ENCODE data around the gene ASMTL.
"Not testable (repeated sequence)": the region's sequence is repeated elsewhere in the genome, so short reads cannot be mapped to it uniquely, and the experiment has no call there.

ASMTL gene

DNA sequence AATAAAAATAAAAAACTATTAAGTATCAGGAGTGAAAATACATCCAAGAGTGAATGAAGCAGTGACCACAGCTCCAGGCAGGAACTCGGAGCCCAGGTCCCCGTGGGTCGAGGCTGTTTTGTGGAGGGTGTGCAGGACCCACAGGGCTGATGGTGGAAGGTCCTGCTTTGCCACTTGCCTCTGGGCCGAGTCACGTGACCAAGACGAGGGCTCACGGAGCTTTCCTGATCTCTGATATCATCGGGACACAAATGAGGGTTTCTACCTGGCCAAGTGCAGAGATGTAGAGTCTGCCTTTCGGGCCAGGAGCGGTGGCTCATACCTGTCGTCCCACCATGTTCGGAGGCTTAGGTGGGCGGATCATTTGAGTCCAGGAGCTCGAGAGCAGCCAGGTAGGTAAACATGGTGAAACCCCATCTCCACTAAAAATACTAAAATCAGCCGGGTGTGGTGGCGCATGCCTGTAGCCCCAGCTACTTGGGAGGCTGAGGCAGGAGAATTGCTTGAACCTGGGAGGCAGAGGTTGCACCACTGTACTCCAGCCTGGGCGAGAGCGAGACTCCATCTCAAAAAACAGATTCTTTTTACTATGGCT is 68.0 kb downstream of the ASMTL start:
- H3K36me3 ChIP-seq (ENCODE audit: control insufficient read depth, insufficient read depth, low read length), result peaks cover 67% of the 10 kb centered on the region
- H3K4me1 ChIP-seq (ENCODE audit: control insufficient read depth, insufficient read depth, low read length, poor library complexity, severe bottlenecking), result peaks cover 12% of the 10 kb centered on the region
- no peak overlapping the region for H3K27ac ChIP-seq (ENCODE audit: low read depth, low read length, severe bottlenecking)
- no peak overlapping the region for H3K4me3 ChIP-seq (ENCODE audit: extremely low read depth, insufficient read depth, low read length, poor library complexity, severe bottlenecking)
- no peaks in the 10 kb centered on the region for H3K9me3 ChIP-seq (ENCODE audit: control insufficient read depth, low read length)
- 94 to 99% methylated on average over 14 to 15 of the region's 18 CpGs for WGBS, 2 experiments (ENCODE audit: insufficient coverage in 2 of 2)

DNA sequence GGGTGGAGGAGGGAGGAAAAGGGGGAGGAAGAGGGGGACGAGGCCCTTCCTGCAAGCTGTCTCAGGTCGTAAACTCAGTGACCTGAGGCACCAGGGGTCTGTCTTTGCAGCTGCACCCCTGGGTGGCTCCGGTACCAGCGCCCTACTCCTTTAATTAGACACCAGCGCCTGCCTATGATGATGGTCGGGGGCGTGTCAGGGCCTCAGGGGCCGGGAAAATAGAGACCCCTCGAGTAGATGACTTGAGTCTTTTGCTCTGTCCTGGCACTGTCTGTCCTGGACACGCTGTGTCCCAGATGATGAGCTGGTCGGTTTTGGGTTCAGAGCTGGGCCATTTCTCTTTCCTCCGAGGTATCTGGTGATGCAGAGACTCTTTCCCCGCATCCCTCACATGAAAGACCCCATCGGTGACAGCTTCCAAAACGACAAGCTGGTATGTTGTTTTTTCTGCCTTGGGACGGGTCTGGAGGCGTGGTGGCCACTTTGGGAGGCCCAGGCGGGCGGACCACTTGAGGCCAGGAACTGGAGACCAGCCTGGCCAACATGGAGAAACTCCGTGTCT is 72.0 kb downstream of the ASMTL start:
- Histone ChIP-seq H3K36me3 (ENCODE audit: control insufficient read depth, insufficient read depth, low read length) (peaks cover 27% of the 10 kb centered on the region), H3K4me1 (ENCODE audit: control insufficient read depth, insufficient read depth, low read length, poor library complexity, severe bottlenecking) (peaks cover 2% of the 10 kb centered on the region), H3K27ac (ENCODE audit: low read depth, low read length, severe bottlenecking) (no peak overlapping the region), H3K9me3 (ENCODE audit: control insufficient read depth, low read length) (no peaks in the 10 kb centered on the region), H3K4me3 (ENCODE audit: extremely low read depth, insufficient read depth, low read length, poor library complexity, severe bottlenecking) (no peak overlapping the region)
- WGBS, 2 experiments (ENCODE audit: insufficient coverage in 2 of 2), result 78 to 82% methylated on average over 20 of the region's 20 CpGs

DNA sequence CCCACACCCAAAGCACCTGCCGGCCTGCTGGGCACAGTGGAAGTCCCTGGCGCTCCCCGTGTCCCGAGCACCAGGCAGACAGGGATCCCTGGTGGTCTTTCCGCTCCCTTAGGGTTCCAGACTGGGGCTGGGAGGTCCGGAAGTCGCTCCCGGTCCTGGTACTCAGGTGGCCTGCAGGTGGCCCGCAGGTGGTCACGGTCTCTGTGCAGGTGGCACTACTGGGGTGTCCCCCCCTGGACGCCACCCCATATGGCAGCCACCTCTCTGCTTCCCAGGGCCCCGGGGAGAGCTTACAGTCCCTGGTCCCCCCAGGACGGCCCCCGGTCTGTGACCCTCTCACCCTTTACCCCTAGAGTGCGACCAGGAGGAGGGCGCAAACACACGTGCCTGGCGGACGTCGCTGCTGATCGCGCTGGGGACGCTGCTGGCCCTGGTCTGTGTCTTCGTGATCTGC is 74.4 kb downstream of the ASMTL start:
- Histone ChIP-seq H3K4me3 (ENCODE audit: extremely low read depth, insufficient read depth, low read length, poor library complexity, severe bottlenecking) (no peak overlapping the region), H3K27ac (ENCODE audit: low read depth, low read length, severe bottlenecking) (no peak overlapping the region), H3K36me3 (ENCODE audit: control insufficient read depth, insufficient read depth, low read length) (peaks cover 4% of the 10 kb centered on the region), H3K9me3 (ENCODE audit: control insufficient read depth, low read length) (no peaks in the 10 kb centered on the region), H3K4me1 (ENCODE audit: control insufficient read depth, insufficient read depth, low read length, poor library complexity, severe bottlenecking) (no peaks in the 10 kb centered on the region)
- 95 to 97% methylated on average over 23 of the region's 24 CpGs for WGBS, 2 experiments (ENCODE audit: insufficient coverage in 2 of 2)

DNA sequence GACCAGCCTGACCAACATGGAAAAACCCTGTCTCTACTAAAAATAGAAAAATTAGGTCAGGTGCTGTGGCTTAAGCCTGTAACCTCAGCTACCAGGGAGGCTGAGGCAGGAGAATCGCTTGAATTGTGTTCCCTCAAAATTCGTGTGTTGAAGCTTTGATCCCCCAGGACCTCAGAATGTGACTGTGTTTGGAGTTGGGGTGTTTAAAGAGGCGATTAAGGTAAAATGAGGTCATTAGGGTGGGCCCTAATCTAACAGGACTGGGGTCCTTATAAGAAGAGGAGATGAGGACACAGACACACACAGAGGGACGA is 84.4 kb downstream of the ASMTL start:
- Histone ChIP-seq H3K4me3 (ENCODE audit: extremely low read depth, insufficient read depth, low read length, poor library complexity, severe bottlenecking) (no peak overlapping the region), H3K27ac (ENCODE audit: low read depth, low read length, severe bottlenecking) (no peak overlapping the region), H3K9me3 (ENCODE audit: control insufficient read depth, low read length) (no peaks in the 10 kb centered on the region), H3K4me1 (ENCODE audit: control insufficient read depth, insufficient read depth, low read length, poor library complexity, severe bottlenecking) (no peaks in the 10 kb centered on the region), H3K36me3 (ENCODE audit: control insufficient read depth, insufficient read depth, low read length) (no peaks in the 10 kb centered on the region)
- 78 to 95% methylated on average over 3 of the region's 4 CpGs for WGBS, 2 experiments (ENCODE audit: insufficient coverage in 2 of 2)

DNA sequence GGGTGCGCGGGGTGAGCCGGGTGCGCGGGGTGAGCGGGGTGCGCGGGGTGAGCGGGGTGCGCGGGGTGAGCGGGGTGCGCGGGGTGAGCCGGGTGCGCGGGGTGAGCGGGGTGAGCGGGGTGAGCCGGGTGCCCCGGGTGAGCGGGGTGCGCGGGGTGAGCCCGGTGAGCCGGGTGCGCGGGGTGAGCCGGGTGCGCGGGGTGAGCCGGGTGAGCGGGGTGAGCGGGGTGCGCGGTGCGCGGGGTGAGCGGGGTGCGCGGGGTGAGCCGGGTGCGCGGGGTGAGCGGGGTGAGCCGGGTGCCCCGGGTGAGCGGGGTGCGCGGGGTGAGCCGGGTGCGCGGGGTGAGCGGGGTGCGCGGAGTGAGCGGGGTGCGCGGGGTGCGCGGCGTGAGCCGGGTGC is 86.3 kb downstream of the ASMTL start:
- H3K27ac ChIP-seq (ENCODE audit: low read depth, low read length, severe bottlenecking); H3K4me3 ChIP-seq (ENCODE audit: extremely low read depth, insufficient read depth, low read length, poor library complexity, severe bottlenecking): not testable (repeated sequence)
- no CpG with 5 or more reads among the region's 63 CpGs for WGBS, 2 experiments (ENCODE audit: insufficient coverage in 2 of 2)

DNA sequence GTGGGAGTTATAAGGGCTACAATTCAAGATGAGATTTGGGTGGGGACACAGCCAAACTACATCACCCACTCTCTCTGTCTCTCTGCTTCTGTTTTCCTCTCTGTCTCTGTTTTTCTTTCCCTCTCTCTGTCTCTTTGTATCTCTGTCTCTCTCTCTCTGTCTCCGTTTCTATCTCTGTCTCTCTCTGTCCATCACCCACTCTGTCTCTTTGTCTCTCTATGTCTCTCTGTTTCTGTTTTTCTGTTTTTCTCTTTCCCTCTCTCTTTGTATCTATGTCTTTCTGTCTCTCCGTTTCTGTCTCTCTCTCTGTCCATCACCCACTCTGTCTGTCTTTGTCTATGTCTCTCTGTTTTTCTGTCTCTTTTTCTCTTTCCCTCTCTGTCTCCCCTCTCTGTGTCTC is 90.8 kb downstream of the ASMTL start:
- 92 to 100% methylated on average over 2 of the region's 2 CpGs for WGBS, 2 experiments (ENCODE audit: insufficient coverage in 2 of 2)
- Histone ChIP-seq H3K4me1 (ENCODE audit: control insufficient read depth, insufficient read depth, low read length, poor library complexity, severe bottlenecking) (no peaks in the 10 kb centered on the region), H3K4me3 (ENCODE audit: extremely low read depth, insufficient read depth, low read length, poor library complexity, severe bottlenecking) (no peak overlapping the region), H3K27ac (ENCODE audit: low read depth, low read length, severe bottlenecking) (no peak overlapping the region), H3K9me3 (ENCODE audit: control insufficient read depth, low read length) (peaks cover 5% of the 10 kb centered on the region), H3K36me3 (ENCODE audit: control insufficient read depth, insufficient read depth, low read length) (peaks cover 10% of the 10 kb centered on the region)

More for the DNA sequence above, 86.3 kb downstream of the ASMTL start:
- not testable (repeated sequence) for H3K9me3 ChIP-seq (ENCODE audit: control insufficient read depth, low read length); H3K4me1 ChIP-seq (ENCODE audit: control insufficient read depth, insufficient read depth, low read length, poor library complexity, severe bottlenecking); H3K36me3 ChIP-seq (ENCODE audit: control insufficient read depth, insufficient read depth, low read length)

DNA sequence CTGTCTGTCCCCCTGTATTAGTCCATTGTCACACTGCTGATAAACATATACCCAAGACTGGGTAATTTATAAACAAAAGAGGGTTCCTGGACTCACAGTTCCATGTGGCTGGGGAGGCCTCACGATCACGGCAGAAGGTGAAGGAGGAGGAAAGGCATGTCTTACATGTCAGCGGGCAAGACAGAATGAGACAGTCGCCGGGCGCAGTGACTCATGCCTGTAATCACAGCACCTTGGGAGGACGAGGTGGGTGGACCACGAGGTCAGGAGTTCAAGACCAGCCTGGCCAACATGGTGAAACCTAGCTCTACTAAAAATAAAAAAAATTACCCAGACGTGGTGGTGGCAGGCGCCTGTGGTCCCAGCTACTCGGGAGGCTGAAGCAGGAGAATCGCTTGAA is 91.4 kb downstream of the ASMTL start:
- 86 to 93% methylated on average over 10 to 11 of the region's 12 CpGs for WGBS, 2 experiments (ENCODE audit: insufficient coverage in 2 of 2)
- Histone ChIP-seq H3K9me3 (ENCODE audit: control insufficient read depth, low read length) (peaks cover 5% of the 10 kb centered on the region), H3K27ac (ENCODE audit: low read depth, low read length, severe bottlenecking) (no peak overlapping the region), H3K4me3 (ENCODE audit: extremely low read depth, insufficient read depth, low read length, poor library complexity, severe bottlenecking) (no peak overlapping the region), H3K4me1 (ENCODE audit: control insufficient read depth, insufficient read depth, low read length, poor library complexity, severe bottlenecking) (no peaks in the 10 kb centered on the region), H3K36me3 (ENCODE audit: control insufficient read depth, insufficient read depth, low read length) (peaks cover 10% of the 10 kb centered on the region)

DNA sequence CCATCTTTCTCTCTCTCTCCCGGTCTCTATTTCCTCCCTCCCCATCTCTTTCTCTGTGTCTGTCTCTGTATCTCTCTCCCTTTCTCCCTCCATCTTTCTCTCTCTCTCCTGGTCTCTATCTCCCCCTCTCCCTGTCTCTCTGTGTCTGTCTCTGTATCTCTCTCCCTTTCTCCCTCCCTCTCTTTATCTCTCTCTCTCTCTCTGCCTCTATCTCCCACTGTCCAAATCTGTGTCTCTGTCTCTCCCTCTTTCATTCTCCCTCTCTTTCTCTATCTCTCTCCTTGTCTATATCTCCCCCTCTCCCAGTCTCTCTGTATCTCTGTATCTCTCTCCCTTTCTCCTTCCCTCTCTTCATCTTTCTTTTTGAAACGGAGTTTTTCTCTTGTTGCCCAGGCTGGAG is 92.5 kb downstream of the ASMTL start:
- Histone ChIP-seq H3K4me3 (ENCODE audit: extremely low read depth, insufficient read depth, low read length, poor library complexity, severe bottlenecking) (no peak overlapping the region), H3K9me3 (ENCODE audit: control insufficient read depth, low read length) (peaks cover 5% of the 10 kb centered on the region), H3K36me3 (ENCODE audit: control insufficient read depth, insufficient read depth, low read length) (peaks cover 10% of the 10 kb centered on the region), H3K27ac (ENCODE audit: low read depth, low read length, severe bottlenecking) (no peak overlapping the region), H3K4me1 (ENCODE audit: control insufficient read depth, insufficient read depth, low read length, poor library complexity, severe bottlenecking) (peaks cover 6% of the 10 kb centered on the region)
- 86 to 97% methylated on average over 2 of the region's 2 CpGs for WGBS, 2 experiments (ENCODE audit: insufficient coverage in 2 of 2)

DNA sequence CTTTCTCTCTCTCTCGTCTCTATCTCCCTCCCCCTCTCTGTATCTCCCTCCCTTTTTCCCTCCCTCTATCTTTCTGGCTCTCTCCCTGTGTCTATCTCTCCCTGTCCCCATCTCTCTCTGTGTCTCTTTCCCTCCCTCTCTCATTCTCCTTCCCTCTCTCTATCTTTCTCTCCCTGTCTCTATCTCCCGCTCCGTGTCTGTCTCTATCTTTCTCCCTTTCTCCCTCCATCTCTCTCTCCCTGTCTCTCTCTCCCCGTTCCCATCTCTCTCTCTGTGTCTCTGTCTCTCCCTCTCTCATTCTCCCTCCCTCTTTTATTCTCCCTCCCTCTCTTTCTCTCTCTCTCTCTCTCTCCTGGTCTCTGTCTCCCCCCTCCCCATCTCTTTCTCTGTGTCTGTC is 93.2 kb downstream of the ASMTL start:
- Histone ChIP-seq H3K4me3 (ENCODE audit: extremely low read depth, insufficient read depth, low read length, poor library complexity, severe bottlenecking) (no peak overlapping the region), H3K36me3 (ENCODE audit: control insufficient read depth, insufficient read depth, low read length) (peaks cover 10% of the 10 kb centered on the region), H3K4me1 (ENCODE audit: control insufficient read depth, insufficient read depth, low read length, poor library complexity, severe bottlenecking) (peaks cover 6% of the 10 kb centered on the region), H3K27ac (ENCODE audit: low read depth, low read length, severe bottlenecking) (no peak overlapping the region), H3K9me3 (ENCODE audit: control insufficient read depth, low read length) (peaks cover 5% of the 10 kb centered on the region)
- 77 to 82% methylated on average over 4 of the region's 4 CpGs for WGBS, 2 experiments (ENCODE audit: insufficient coverage in 2 of 2)

DNA sequence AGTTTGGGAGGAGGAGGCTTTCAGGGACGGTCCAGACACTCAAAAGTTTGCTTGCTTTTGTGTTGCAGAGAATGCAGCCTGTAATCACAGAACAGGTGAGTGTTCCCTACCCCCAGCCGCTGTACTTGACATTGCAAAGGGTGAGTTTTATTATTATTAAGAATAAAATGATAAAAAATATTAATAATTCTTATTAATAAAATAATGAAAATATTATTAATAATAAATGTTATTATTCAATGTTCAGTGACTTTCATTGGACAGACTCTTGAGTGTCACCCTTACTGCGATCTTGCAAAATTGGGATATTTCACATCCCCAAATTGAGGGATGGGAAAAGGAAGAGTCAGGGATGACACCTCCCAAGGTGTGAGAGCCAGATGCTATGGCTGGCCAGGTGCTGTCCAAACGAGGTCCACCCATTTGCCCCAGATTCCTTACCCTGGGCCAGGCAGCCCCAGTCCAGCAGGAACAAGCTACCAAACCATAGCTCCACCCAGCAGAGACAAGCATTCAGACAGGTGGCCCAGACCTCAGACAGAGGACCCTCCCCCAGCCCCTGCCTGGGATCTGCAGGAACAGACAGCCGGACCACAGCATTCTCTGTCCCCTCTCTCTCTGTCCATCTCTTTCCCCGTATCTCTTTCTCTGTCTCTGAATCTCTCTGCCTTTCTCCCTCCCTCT is 93.8 kb downstream of the ASMTL start:
- Histone ChIP-seq H3K4me3 (ENCODE audit: extremely low read depth, insufficient read depth, low read length, poor library complexity, severe bottlenecking) (no peak overlapping the region), H3K9me3 (ENCODE audit: control insufficient read depth, low read length) (peaks cover 5% of the 10 kb centered on the region), H3K36me3 (ENCODE audit: control insufficient read depth, insufficient read depth, low read length) (peaks cover 10% of the 10 kb centered on the region), H3K27ac (ENCODE audit: low read depth, low read length, severe bottlenecking) (no peak overlapping the region), H3K4me1 (ENCODE audit: control insufficient read depth, insufficient read depth, low read length, poor library complexity, severe bottlenecking) (peaks cover 6% of the 10 kb centered on the region)
- WGBS, 2 experiments (ENCODE audit: insufficient coverage in 2 of 2), result 84 to 90% methylated on average over 3 to 4 of the region's 6 CpGs

DNA sequence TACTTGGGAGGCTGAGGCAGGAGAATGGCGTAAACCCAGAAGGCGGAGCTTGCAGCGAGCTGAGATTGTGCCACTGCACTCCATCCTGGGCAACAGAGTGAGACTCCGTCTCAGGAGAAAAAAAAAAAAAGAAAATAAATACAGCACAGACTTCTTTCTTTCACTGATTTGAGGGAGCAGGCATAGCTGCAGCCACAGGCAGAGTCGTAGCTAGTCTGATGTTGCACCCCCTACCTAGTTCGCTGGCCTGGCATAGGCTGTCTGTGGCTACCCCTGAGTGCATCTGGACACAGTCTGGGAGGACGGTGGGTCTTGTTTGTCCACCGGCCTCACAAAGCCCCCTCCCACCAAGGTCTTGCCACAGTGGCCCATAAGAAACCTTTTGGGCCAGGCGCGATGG is 94.7 kb downstream of the ASMTL start:
- 93 to 100% methylated on average over 8 to 9 of the region's 10 CpGs for WGBS, 2 experiments (ENCODE audit: insufficient coverage in 2 of 2)
- Histone ChIP-seq H3K27ac (ENCODE audit: low read depth, low read length, severe bottlenecking) (no peak overlapping the region), H3K9me3 (ENCODE audit: control insufficient read depth, low read length) (peaks cover 5% of the 10 kb centered on the region), H3K4me3 (ENCODE audit: extremely low read depth, insufficient read depth, low read length, poor library complexity, severe bottlenecking) (no peak overlapping the region), H3K4me1 (ENCODE audit: control insufficient read depth, insufficient read depth, low read length, poor library complexity, severe bottlenecking) (peaks cover 6% of the 10 kb centered on the region), H3K36me3 (ENCODE audit: control insufficient read depth, insufficient read depth, low read length) (peaks cover 10% of the 10 kb centered on the region)
